Ovary (tissue), 3 donors: ENCODE measurements around the gene PLA2G1B.

Experiments used
- POLR2A ChIP-seq: fragments of 450-650 bp; IDR thresholded peaks from one replicate; pipeline ENCODE4 v1.6.1; 2017; ENCODE audit warnings: antibody characterized with exemption, mild to moderate bottlenecking, moderate library complexity
- TF ChIP-seq, protein P1 (sequence below), 3 donors: fragments of 450-650 bp in 2 of 3; fragments of 200-600 bp in 1 of 3; IDR thresholded peaks; one replicate each; pipeline versions ENCODE4 v1.5.1 to v1.8.0; 2016 to 2022; ENCODE audit warnings: antibody characterized with exemption in 3 of 3, mild to moderate bottlenecking in 1 of 3
- donor health status: DM: no; HTN: no; CAD: no.

DNA sequence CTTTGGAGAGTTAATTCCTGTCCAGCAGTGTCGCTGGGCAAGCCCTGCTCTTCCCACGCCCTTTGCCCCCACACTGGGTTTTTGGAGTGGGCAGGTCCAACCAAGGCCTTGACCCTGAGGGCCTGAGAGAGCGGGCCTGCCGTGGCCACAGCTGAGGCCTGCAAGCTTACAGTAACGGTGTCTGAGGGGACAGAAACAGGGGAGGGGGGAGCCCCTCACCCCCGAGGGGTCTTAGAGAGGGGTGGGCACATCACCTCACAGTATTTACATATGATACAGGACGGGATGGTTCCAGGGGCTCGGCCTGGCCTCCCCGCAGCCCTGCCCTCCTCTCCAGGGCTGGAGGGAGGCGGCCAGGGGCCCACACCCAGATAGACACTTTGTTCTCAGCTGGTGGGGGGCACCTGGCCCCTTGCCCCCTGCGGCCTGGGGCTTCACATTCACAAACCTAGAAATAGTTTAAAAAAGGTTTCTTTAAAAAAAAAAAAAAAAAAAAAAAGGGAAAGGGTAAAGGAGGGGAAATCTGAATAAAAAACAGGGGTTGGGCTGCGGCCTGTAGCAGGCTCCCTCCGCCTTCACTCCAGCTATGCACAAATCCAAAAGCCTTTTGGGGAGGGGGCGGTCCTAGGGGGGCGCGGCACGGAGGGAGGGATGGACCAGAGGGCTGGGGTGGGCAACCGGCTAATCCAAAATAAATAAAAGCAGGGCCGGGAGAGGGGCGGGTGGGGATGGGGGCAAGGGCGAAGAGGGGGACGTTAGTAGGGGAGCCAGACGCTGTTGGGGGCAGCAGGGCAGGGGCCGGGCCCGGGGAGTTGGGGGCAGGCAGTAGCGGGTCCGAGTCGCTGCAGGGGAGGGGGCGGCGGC is 14.8 kb upstream of the PLA2G1B start:
- TF ChIP-seq, protein P1, sequence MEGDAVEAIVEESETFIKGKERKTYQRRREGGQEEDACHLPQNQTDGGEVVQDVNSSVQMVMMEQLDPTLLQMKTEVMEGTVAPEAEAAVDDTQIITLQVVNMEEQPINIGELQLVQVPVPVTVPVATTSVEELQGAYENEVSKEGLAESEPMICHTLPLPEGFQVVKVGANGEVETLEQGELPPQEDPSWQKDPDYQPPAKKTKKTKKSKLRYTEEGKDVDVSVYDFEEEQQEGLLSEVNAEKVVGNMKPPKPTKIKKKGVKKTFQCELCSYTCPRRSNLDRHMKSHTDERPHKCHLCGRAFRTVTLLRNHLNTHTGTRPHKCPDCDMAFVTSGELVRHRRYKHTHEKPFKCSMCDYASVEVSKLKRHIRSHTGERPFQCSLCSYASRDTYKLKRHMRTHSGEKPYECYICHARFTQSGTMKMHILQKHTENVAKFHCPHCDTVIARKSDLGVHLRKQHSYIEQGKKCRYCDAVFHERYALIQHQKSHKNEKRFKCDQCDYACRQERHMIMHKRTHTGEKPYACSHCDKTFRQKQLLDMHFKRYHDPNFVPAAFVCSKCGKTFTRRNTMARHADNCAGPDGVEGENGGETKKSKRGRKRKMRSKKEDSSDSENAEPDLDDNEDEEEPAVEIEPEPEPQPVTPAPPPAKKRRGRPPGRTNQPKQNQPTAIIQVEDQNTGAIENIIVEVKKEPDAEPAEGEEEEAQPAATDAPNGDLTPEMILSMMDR (IDR thresholded peaks at IDR 0.05): no peak
- TF ChIP-seq POLR2A: no peak
